ENCODE data around the gene FERMT1. TPM values are rescaled to one million over a fixed set of nuclear protein-coding genes. Genes with fewer than 3 reads are reported as not detected.

The FERMT1 gene
- total and polyA plus RNA-seq, 2 experiments from 2014 or later, result 16.2 to 18.3 TPM

DNA sequence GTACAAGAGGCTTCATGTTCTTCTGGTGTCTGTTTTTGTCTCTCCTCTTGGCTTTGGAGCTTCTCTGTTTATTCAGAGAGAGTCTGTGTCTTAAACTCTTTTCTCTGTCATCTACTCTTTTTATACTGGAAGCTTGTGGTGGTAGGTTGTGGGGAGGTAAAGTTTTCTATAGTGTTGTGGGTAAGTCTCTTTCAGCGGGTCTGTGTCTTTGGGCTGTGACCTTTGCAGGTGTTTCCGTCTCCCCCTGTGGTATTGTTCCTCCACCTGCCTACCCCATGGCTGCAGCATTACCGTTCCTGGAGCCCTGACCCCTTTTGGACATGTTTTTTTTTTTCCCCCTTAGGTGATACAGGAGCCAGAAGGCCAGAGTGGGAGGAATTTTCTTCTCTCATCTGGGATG lies 37.9 kb upstream of the FERMT1 start:
- H3K4me3 Mint-ChIP-seq, result no peak overlapping the region
- peaks cover 4% of the 10 kb centered on the region; the same call in 1 of the 2 replicates for H3K36me3 ChIP-seq (ENCODE audit: insufficient read depth)
- no peaks in the 10 kb centered on the region for H3K27me3 Mint-ChIP-seq (ENCODE audit: insufficient read depth, low read depth, poor library complexity)
- no peaks in the 10 kb centered on the region for H3K79me2 ChIP-seq (replicated peaks; ENCODE audit: insufficient read depth)
- peaks cover 29% of the 10 kb centered on the region for H3K9me3 Mint-ChIP-seq
- no peak for ATAC-seq
- no peak overlapping the region for H3K27ac Mint-ChIP-seq
- peak overlapping the region; percentile 43; the same call in 1 of the 2 replicates for H2AFZ ChIP-seq
- H3K4me1 ChIP-seq (ENCODE audit: insufficient read depth), result 0 out of 2 replicates have a peak, but pooled peaks cover 3% of the 10 kb centered on the region
- no peaks in the 10 kb centered on the region for H3F3A ChIP-seq (replicated peaks; ENCODE audit: low read depth)
- H3K4me3 ChIP-seq, result no peak overlapping the region
- no peak overlapping the region for H3K4me2 ChIP-seq
- DNase-seq (ENCODE audit: low spot score), result no peak
- H3K9me2 ChIP-seq (ENCODE audit: insufficient read depth), result 0 out of 2 replicates have a peak, but pooled peaks cover under 1% of the 10 kb centered on the region
- H3K36me3 Mint-ChIP-seq (ENCODE audit: low read depth), result peaks cover 16% of the 10 kb centered on the region; the same call in 2 of the 3 replicates
- H4K20me1 ChIP-seq (replicated peaks; ENCODE audit: insufficient read depth), result no peaks in the 10 kb centered on the region
- peaks cover 8% of the 10 kb centered on the region; the same call in 2 of the 3 replicates for H3K4me1 Mint-ChIP-seq
- H3K27ac ChIP-seq (ENCODE audit: low read depth), result no peak overlapping the region
- TF ChIP-seq POLR2AphosphoS5 (IDR thresholded peaks at IDR 0.05; ENCODE audit: low read depth) (no peak), JUNB (IDR thresholded peaks at IDR 0.05; ENCODE audit: unreplicated experiment) (no peak), CREB1 (CRISPR knock-in tag; IDR thresholded peaks at IDR 0.05; ENCODE audit: low read depth) (no peak)
- TF ChIP-seq, protein P1, sequence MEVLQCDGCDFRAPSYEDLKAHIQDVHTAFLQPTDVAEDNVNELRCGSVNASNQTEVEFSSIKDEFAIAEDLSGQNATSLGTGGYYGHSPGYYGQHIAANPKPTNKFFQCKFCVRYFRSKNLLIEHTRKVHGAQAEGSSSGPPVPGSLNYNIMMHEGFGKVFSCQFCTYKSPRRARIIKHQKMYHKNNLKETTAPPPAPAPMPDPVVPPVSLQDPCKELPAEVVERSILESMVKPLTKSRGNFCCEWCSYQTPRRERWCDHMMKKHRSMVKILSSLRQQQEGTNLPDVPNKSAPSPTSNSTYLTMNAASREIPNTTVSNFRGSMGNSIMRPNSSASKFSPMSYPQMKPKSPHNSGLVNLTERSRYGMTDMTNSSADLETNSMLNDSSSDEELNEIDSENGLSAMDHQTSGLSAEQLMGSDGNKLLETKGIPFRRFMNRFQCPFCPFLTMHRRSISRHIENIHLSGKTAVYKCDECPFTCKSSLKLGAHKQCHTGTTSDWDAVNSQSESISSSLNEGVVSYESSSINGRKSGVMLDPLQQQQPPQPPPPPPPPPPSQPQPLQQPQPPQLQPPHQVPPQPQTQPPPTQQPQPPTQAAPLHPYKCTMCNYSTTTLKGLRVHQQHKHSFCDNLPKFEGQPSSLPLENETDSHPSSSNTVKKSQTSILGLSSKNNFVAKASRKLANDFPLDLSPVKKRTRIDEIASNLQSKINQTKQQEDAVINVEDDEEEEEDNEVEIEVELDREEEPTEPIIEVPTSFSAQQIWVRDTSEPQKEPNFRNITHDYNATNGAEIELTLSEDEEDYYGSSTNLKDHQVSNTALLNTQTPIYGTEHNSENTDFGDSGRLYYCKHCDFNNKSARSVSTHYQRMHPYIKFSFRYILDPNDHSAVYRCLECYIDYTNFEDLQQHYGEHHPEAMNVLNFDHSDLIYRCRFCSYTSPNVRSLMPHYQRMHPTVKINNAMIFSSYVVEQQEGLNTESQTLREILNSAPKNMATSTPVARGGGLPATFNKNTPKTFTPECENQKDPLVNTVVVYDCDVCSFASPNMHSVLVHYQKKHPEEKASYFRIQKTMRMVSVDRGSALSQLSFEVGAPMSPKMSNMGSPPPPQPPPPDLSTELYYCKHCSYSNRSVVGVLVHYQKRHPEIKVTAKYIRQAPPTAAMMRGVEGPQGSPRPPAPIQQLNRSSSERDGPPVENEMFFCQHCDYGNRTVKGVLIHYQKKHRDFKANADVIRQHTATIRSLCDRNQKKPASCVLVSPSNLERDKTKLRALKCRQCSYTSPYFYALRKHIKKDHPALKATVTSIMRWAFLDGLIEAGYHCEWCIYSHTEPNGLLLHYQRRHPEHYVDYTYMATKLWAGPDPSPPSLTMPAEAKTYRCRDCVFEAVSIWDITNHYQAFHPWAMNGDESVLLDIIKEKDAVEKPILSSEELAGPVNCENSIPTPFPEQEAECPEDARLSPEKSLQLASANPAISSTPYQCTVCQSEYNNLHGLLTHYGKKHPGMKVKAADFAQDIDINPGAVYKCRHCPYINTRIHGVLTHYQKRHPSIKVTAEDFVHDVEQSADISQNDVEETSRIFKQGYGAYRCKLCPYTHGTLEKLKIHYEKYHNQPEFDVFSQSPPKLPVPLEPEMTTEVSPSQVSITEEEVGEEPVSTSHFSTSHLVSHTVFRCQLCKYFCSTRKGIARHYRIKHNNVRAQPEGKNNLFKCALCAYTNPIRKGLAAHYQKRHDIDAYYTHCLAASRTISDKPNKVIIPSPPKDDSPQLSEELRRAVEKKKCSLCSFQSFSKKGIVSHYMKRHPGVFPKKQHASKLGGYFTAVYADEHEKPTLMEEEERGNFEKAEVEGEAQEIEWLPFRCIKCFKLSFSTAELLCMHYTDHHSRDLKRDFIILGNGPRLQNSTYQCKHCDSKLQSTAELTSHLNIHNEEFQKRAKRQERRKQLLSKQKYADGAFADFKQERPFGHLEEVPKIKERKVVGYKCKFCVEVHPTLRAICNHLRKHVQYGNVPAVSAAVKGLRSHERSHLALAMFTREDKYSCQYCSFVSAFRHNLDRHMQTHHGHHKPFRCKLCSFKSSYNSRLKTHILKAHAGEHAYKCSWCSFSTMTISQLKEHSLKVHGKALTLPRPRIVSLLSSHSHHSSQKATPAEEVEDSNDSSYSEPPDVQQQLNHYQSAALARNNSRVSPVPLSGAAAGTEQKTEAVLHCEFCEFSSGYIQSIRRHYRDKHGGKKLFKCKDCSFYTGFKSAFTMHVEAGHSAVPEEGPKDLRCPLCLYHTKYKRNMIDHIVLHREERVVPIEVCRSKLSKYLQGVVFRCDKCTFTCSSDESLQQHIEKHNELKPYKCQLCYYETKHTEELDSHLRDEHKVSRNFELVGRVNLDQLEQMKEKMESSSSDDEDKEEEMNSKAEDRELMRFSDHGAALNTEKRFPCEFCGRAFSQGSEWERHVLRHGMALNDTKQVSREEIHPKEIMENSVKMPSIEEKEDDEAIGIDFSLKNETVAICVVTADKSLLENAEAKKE (CRISPR knock-in tag; IDR thresholded peaks at IDR 0.05), result no peak
- H3K27me3 ChIP-seq (ENCODE audit: insufficient read depth), result no peaks in the 10 kb centered on the region

DNA sequence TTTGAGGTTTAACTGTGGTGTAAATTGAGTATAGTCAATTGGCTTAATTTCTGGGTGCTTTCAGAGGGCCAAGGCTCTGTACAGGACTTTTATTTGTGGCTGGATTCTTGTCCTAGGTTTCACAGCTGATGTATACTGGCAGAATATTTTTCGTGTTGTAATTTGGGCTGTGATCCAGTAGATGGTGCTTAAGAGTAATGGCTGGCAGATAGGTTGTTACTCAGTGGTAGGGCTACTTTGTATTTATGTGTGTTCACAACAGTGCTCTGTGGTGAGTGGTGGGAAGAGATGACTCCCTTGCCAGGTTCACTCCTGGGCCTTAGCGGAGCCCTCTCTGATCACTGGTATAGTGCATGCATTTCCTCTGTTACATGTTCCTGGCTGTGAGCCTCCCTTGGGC lies 34.5 kb upstream of the FERMT1 start:
- Histone ChIP-seq H3K9me2 (ENCODE audit: insufficient read depth) (no peaks in the 10 kb centered on the region), H3K79me2 (replicated peaks; ENCODE audit: insufficient read depth) (no peaks in the 10 kb centered on the region), H3K4me3 (no peak overlapping the region), H3K27me3 (ENCODE audit: insufficient read depth) (no peaks in the 10 kb centered on the region), H3K4me1 (ENCODE audit: insufficient read depth) (0 out of 2 replicates have a peak, but pooled peaks cover 3% of the 10 kb centered on the region), H4K20me1 (replicated peaks; ENCODE audit: insufficient read depth) (no peaks in the 10 kb centered on the region), H3K4me2 (no peak overlapping the region), H3F3A (replicated peaks; ENCODE audit: low read depth) (no peaks in the 10 kb centered on the region), H3K36me3 (ENCODE audit: insufficient read depth) (peaks cover 4% of the 10 kb centered on the region; the same call in 1 of the 2 replicates), H3K27ac (ENCODE audit: low read depth) (no peak overlapping the region), H2AFZ (no peak overlapping the region)
- DNase-seq (ENCODE audit: low spot score) (peak; percentile 21), ATAC-seq (no peak)
- H3K9me3 Mint-ChIP-seq, result peaks cover 35% of the 10 kb centered on the region
- peaks cover 5% of the 10 kb centered on the region; the same call in 1 of the 3 replicates for H3K4me1 Mint-ChIP-seq
- H3K36me3 Mint-ChIP-seq (ENCODE audit: low read depth), result peaks cover 16% of the 10 kb centered on the region; the same call in 2 of the 3 replicates
- no peaks in the 10 kb centered on the region for H3K27me3 Mint-ChIP-seq (ENCODE audit: insufficient read depth, low read depth, poor library complexity)
- no peak overlapping the region for H3K4me3 Mint-ChIP-seq
- H3K27ac Mint-ChIP-seq, result no peak overlapping the region
- no peak for TF ChIP-seq JUNB (IDR thresholded peaks at IDR 0.05; ENCODE audit: unreplicated experiment)
- TF ChIP-seq, protein P1 (CRISPR knock-in tag; IDR thresholded peaks at IDR 0.05), result no peak

All from GM23338 (cell line).